H1 (cell line): Measurements from ENCODE around the gene JPH3. TPM values are rescaled to one million over a fixed set of nuclear protein-coding genes. Genes with fewer than 3 reads are reported as not detected.
A peak's percentile ranks its signal among the peaks of the same experiment; 100 is the strongest.

Source experiments
- CTCF ChIA-PET: fragments of 300-600 bp; sonication (Branson Sonifier 250); formaldehyde crosslinking; loops from one replicate; lab custom pipeline; 2021; ENCODE audit not compliant: partially characterized antibody; lab: Charles Lee
- POLR2A ChIA-PET: fragments of 300-600 bp; sonication (Branson Sonifier 250); formaldehyde crosslinking; loops from one replicate; lab custom pipeline; 2021; ENCODE audit warnings: inconsistent platforms; ENCODE audit not compliant: partially characterized antibody; lab: Charles Lee
- DNase-seq, 2 experiments: peaks; one replicate each; pipeline versions ENCODE4 v3.0.0 to v3.0.0-alpha.2; 2010 to 2022; ENCODE audit warnings: low spot score in 2 of 2, low read depth in 1 of 2, mixed read lengths in 1 of 2
- FAIRE-seq: peaks from 2 replicates; lab custom pipeline; 2011; peaks lifted over from hg19 to GRCh38; lab: Jason Lieb, UNC
- H2AFZ ChIP-seq: 2 replicates; pipeline ENCODE4 v1.8.1; 2012; ENCODE audit warnings: low read length, inconsistent platforms
- H2AK5ac ChIP-seq: 2 replicates; pipeline ENCODE4 v1.6.1; 2013; ENCODE audit warnings: low read depth, low read length
- H2BK120ac ChIP-seq: replicated peaks from 2 replicates; pipeline ENCODE3; 2013; ENCODE audit warnings: low read depth, low read length, inconsistent platforms
- H2BK12ac ChIP-seq: 2 replicates; pipeline ENCODE4 v1.6.1; 2013; ENCODE audit warnings: low read depth, low read length
- H2BK15ac ChIP-seq: 2 replicates; pipeline ENCODE4 v1.6.1; 2013; ENCODE audit warnings: low read length
- H2BK20ac ChIP-seq: 2 replicates; pipeline ENCODE4 v1.6.1; 2013; ENCODE audit warnings: low read length
- H2BK5ac ChIP-seq: 2 replicates; pipeline ENCODE4 v1.6.1; 2013; ENCODE audit warnings: low read depth, low read length
- H3K14ac ChIP-seq: 2 replicates; pipeline ENCODE4 v1.6.1; 2013; ENCODE audit warnings: inconsistent platforms; ENCODE audit not compliant: insufficient read length
- H3K18ac ChIP-seq: 2 replicates; pipeline ENCODE4 v1.6.1; 2013; ENCODE audit warnings: low read length; ENCODE audit errors: extremely low read depth
- H3K23ac ChIP-seq: 2 replicates; pipeline ENCODE4 v1.6.1; 2013; ENCODE audit warnings: inconsistent platforms; ENCODE audit not compliant: insufficient read length
- H3K23me2 ChIP-seq: 2 replicates; pipeline ENCODE4 v1.6.1; 2013; ENCODE audit warnings: low read depth, low read length
- H3K27ac ChIP-seq: 2 replicates; pipeline ENCODE4 v1.6.1; 2011; ENCODE audit warnings: low read depth, low read length, inconsistent platforms
- H3K27me3 ChIP-seq, 4 experiments: replicated peaks in 1 of 4; 1 replicate in 1 of 4; 2 replicates in 3 of 4; pipeline versions ENCODE4 v1.6.1 to v1.8.1; 2011 to 2013; ENCODE audit warnings: low read length in 3 of 4, mild to moderate bottlenecking in 3 of 4, inconsistent platforms in 2 of 4, mixed read lengths in 2 of 4, moderate library complexity in 1 of 4; ENCODE audit not compliant: control insufficient read depth in 3 of 4, insufficient read depth in 3 of 4; ENCODE audit errors: extremely low read depth in 1 of 4
- H3K36me3 ChIP-seq, 4 experiments: 2 replicates each; pipeline versions ENCODE4 v1.6.1 to v1.8.1; 2011 to 2013; ENCODE audit warnings: mild to moderate bottlenecking in 4 of 4, low read length in 3 of 4, moderate library complexity in 2 of 4, control low read depth in 1 of 4, inconsistent platforms in 1 of 4; ENCODE audit not compliant: insufficient read depth in 4 of 4, control insufficient read depth in 2 of 4
- H3K4ac ChIP-seq: replicated peaks from 2 replicates; pipeline ENCODE3; 2013; ENCODE audit warnings: low read length, low read depth, mixed read lengths, inconsistent platforms; ENCODE audit not compliant: insufficient read length
- H3K4me1 ChIP-seq, 4 experiments: replicated peaks in 1 of 4; 1 replicate in 1 of 4; 2 replicates in 3 of 4; pipeline versions ENCODE4 v1.6.1 to v1.8.1; 2011 to 2013; ENCODE audit warnings: low read length in 3 of 4, inconsistent platforms in 2 of 4, mixed read lengths in 1 of 4; ENCODE audit not compliant: insufficient read depth in 4 of 4, control insufficient read depth in 3 of 4
- H3K4me2 ChIP-seq, 2 experiments: 2 replicates each; pipeline versions ENCODE4 v1.6.1 to v1.8.1; 2011 to 2013; ENCODE audit warnings: low read depth in 2 of 2, low read length in 2 of 2, control low read depth in 1 of 2, inconsistent platforms in 1 of 2, mild to moderate bottlenecking in 1 of 2; ENCODE audit not compliant: insufficient read depth in 1 of 2
- H3K4me3 ChIP-seq, 4 experiments: fragments of 200-600, 300-600 bp in 1 of 4; sonication (generic), shearing (Covaris generic), sonication (Bioruptor Twin) in 1 of 4; 2 replicates each; pipeline versions ENCODE4 v1.5.1 to v1.8.1; 2011 to 2016; ENCODE audit warnings: low read length in 4 of 4, low read depth in 3 of 4, control low read depth in 2 of 4, inconsistent platforms in 2 of 4, mild to moderate bottlenecking in 2 of 4, mixed read lengths in 1 of 4, moderate library complexity in 1 of 4; ENCODE audit not compliant: insufficient read depth in 2 of 4; ENCODE audit errors: extremely low read depth in 1 of 4
- H3K56ac ChIP-seq: replicated peaks from 2 replicates; pipeline ENCODE3; 2013; ENCODE audit warnings: low read depth, mild to moderate bottlenecking, mixed read lengths, low read length, inconsistent platforms; ENCODE audit not compliant: insufficient read length
- H3K79me1 ChIP-seq: 2 replicates; pipeline ENCODE4 v1.6.1; 2013; ENCODE audit warnings: low read depth, low read length, control low read depth
- H3K79me2 ChIP-seq, 2 experiments: 2 replicates each; pipeline versions ENCODE4 v1.6.1 to v1.8.1; 2012 to 2013; ENCODE audit warnings: low read length in 2 of 2, mild to moderate bottlenecking in 2 of 2, inconsistent platforms in 1 of 2; ENCODE audit not compliant: insufficient read depth in 2 of 2, control insufficient read depth in 1 of 2
- H3K9ac ChIP-seq, 4 experiments: replicated peaks in 1 of 4; 1 replicate in 1 of 4; 2 replicates in 3 of 4; pipeline versions ENCODE4 v1.6.1 to v1.8.1; 2011 to 2013; ENCODE audit warnings: low read depth in 3 of 4, low read length in 3 of 4, control low read depth in 2 of 4, mild to moderate bottlenecking in 2 of 4, moderate library complexity in 2 of 4, inconsistent platforms in 1 of 4; ENCODE audit errors: extremely low read depth in 1 of 4
- H3K9me3 ChIP-seq, 2 experiments: 2 replicates each; pipeline versions ENCODE4 v1.6.1 to v1.8.1; 2012 to 2013; ENCODE audit warnings: mild to moderate bottlenecking in 2 of 2, moderate library complexity in 2 of 2, control low read depth in 1 of 2, inconsistent platforms in 1 of 2, low read depth in 1 of 2, low read length in 1 of 2, mixed read lengths in 1 of 2; ENCODE audit not compliant: insufficient read depth in 2 of 2
- H4K20me1 ChIP-seq, 2 experiments: replicated peaks in 1 of 2; 2 replicates each; pipeline versions ENCODE3 to v1.8.1; 2011 to 2013; ENCODE audit warnings: inconsistent platforms in 2 of 2, low read length in 2 of 2, mild to moderate bottlenecking in 1 of 2; ENCODE audit not compliant: insufficient read depth in 2 of 2, control insufficient read depth in 1 of 2
- H4K5ac ChIP-seq: 2 replicates; pipeline ENCODE4 v1.6.1; 2013; ENCODE audit warnings: low read length, low read depth, mixed read lengths, inconsistent platforms; ENCODE audit not compliant: insufficient read length
- H4K8ac ChIP-seq: 2 replicates; pipeline ENCODE4 v1.8.0; 2013; ENCODE audit warnings: mild to moderate bottlenecking, moderate library complexity, low read length, inconsistent platforms; ENCODE audit not compliant: insufficient read depth; ENCODE audit errors: extremely low read depth
- H4K91ac ChIP-seq: replicated peaks from 2 replicates; pipeline ENCODE3; 2013; ENCODE audit warnings: low read length, mixed read lengths, inconsistent platforms; ENCODE audit not compliant: insufficient read length
- BRCA1 ChIP-seq: IDR thresholded peaks from 2 replicates; pipeline ENCODE4 v1.6.1; 2012; ENCODE audit warnings: low read depth, low read length, improper control_type of control experiment
- JUND ChIP-seq: IDR thresholded peaks from 2 replicates; pipeline ENCODE4 v1.6.1; 2011; ENCODE audit warnings: mild to moderate bottlenecking, improper control_type of control experiment, low read length
- RAD21 ChIP-seq, 2 experiments: IDR thresholded peaks in 1 of 2; conservative IDR thresholded peaks in 1 of 2; 2 replicates each; pipeline ENCODE4 v1.6.1; 2011; ENCODE audit warnings: low read depth in 2 of 2, low read length in 2 of 2, improper control_type of control experiment in 1 of 2, inconsistent platforms in 1 of 2, mild to moderate bottlenecking in 1 of 2, moderate library complexity in 1 of 2
- RNF2 ChIP-seq: fragments of 200-900, 300-1000 bp; sonication (generic); IDR thresholded peaks from 2 replicates; pipeline ENCODE4 v1.7.1; 2016; ENCODE audit warnings: borderline replicate concordance, low read depth, mild to moderate bottlenecking, antibody characterized with exemption, low read length; ENCODE audit not compliant: poor library complexity, severe bottlenecking; ENCODE audit errors: missing control alignments
- SIX5 ChIP-seq: IDR thresholded peaks from 2 replicates; pipeline ENCODE4 v1.6.1; 2011; ENCODE audit warnings: mild to moderate bottlenecking, low read depth, low read length
- SRF ChIP-seq: IDR thresholded peaks from 2 replicates; pipeline ENCODE4 v1.6.1; 2011; ENCODE audit warnings: mild to moderate bottlenecking, low read depth, low read length, moderate library complexity
- TAF7 ChIP-seq: optimal IDR thresholded peaks from 2 replicates; pipeline ENCODE3; 2011; ENCODE audit warnings: low read depth, mild to moderate bottlenecking, inconsistent platforms, low read length, moderate library complexity, borderline replicate concordance
- YY1 ChIP-seq: IDR thresholded peaks from 2 replicates; pipeline ENCODE4 v1.6.1; 2011; ENCODE audit warnings: low read depth, mild to moderate bottlenecking, low read length
- WGBS, 2 experiments: shearing (Covaris generic) in 1 of 2; methylation state at CpG; one replicate each; pipeline versions ENCODE4 v1.1.6 to v1.1.7; 2013 to 2015; ENCODE audit warnings: low lambda C conversion rate in 2 of 2, mixed read lengths in 2 of 2, inconsistent platforms in 1 of 2, low coverage in 1 of 2, missing lambda C conversion rate in 1 of 2; ENCODE audit not compliant: insufficient replicate concordance in 2 of 2, insufficient coverage in 1 of 2, insufficient read length in 1 of 2; ENCODE audit errors: extremely low coverage in 1 of 2, missing lambda C conversion rate in 1 of 2; 5-methylcytosine and 5-hydroxymethylcytosine counted together
- polyA plus RNA-seq, 7 experiments: library from polyadenylated mRNA; depleted of rRNA in 3 of 7; stranded (reverse) in 5 of 7; unstranded in 2 of 7; fragments of >200 nt in 5 of 7; fragments of 200-250 nt in 2 of 7; gene quantifications; 1 replicate in 5 of 7; 2 replicates in 1 of 7; 4 replicates in 1 of 7; pipeline versions ENCODE4 v1.2.1 to v1.2.3, GENCODE V29; 2011 to 2013; ENCODE audit warnings: missing spikeins in 2 of 7, mixed read lengths in 2 of 7
- total RNA-seq: library from RNA; stranded (reverse); fragmentation: NEBNext Ultra II Directional; extraction: Animal tissue kit (Norgen Biotek cat#: 25700); gene quantifications from 2 replicates; pipeline ENCODE4 v1.2.1, GENCODE V29; 2021
- TF ChIP-seq, protein P1 (sequence below): IDR thresholded peaks from 2 replicates; pipeline ENCODE4 v1.6.1; 2012; ENCODE audit warnings: inconsistent platforms

Gene JPH3
- total and polyA plus RNA-seq, 2 of the 8 experiments (the other 6 are each of a cell fraction or from before 2014, with no cell fraction given): 10.3 to 28.3 TPM

DNA sequence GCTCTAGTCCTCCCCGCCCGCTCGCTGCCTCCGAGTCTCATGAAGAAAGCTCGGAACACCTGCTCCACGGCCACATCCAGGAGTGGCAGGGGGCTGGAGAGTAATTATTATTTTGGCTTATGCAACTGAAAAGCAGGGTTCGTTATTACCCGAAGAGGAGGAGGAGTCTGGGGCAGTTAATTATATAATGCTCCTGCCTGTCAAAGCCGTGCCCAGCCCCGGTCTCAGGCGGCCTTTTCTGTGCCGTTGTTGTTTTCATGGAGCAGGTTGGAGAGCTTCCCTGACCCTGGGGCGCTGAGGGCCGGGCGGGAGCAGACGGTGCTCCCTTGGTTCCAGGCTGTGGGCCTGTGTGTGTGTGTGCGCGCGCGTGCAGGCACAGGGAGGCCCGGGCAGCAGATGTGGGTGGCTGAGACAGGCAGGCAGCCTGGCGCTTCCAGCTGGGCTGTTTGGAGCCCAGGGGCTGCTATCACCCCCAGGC lies 2.4 kb downstream of the JPH3 start:
- no peak overlapping the region for H4K5ac ChIP-seq
- no peak overlapping the region for H3K9ac ChIP-seq
- H3K23me2 ChIP-seq: peaks cover 17% of the 10 kb centered on the region
- no peak overlapping the region for H2AFZ ChIP-seq
- H2BK120ac ChIP-seq: no peak overlapping the region
- ChIA-PET POLR2A (interaction anchor here (0.7 to 2.6 kb wide), 4 partner anchors 10 to 19 kb away, joined by 3 to 10 read pairs (median 4); no protein-coding TSS in a partner anchor), CTCF (interaction anchor here (1.0 to 5.7 kb wide), 7 partner anchors 10 to 74 kb away, joined by 3 to 39 read pairs (median 5); no protein-coding TSS in a partner anchor)
- H3K4me3 ChIP-seq: peak overlapping the region; percentile 10 to 98 (median 76); a peak in 5 of 8 replicates
- no peaks in the 10 kb centered on the region; a peak in 1 of 8 replicates for H3K36me3 ChIP-seq
- H3K4me1 ChIP-seq: peaks cover 0 to 9% (median 6%) of the 10 kb centered on the region in 4 experiments; a peak in 5 of 7 replicates
- H3K79me2 ChIP-seq: peaks cover 0 to 18% of the 10 kb centered on the region in 2 experiments; a peak in 2 of 4 replicates
- H3K4me2 ChIP-seq: peak overlapping the region; percentile 69 to 99
- no peak overlapping the region for H2BK5ac ChIP-seq
- peak overlapping the region; percentile 48; the same call in 1 of the 2 replicates for H4K8ac ChIP-seq
- no peak overlapping the region for H3K14ac ChIP-seq
- H3K9me3 ChIP-seq: no peaks in the 10 kb centered on the region
- H3K56ac ChIP-seq: no peak overlapping the region
- no peak overlapping the region for H2BK20ac ChIP-seq
- H2BK15ac ChIP-seq: no peak overlapping the region
- no peak overlapping the region for H3K4ac ChIP-seq
- peaks cover 5% of the 10 kb centered on the region for H3K79me1 ChIP-seq
- FAIRE-seq (no peak), DNase-seq (no peak)
- peaks cover 29 to 38% of the 10 kb centered on the region in 2 experiments for H4K20me1 ChIP-seq
- WGBS, 2 experiments: 90% methylated on average over 16 of the region's 22 CpGs; no CpG with 5 or more reads in 1 of the 2 experiments
- no peak overlapping the region for H4K91ac ChIP-seq
- H3K27me3 ChIP-seq: peaks cover 0 to 9% (median 3%) of the 10 kb centered on the region in 4 experiments; a peak in 4 of 7 replicates
- no peak overlapping the region for H2AK5ac ChIP-seq
- H3K27ac ChIP-seq: no peak overlapping the region
- no peak overlapping the region for H2BK12ac ChIP-seq
- H3K23ac ChIP-seq: no peak overlapping the region
- no peak overlapping the region; the same call in 1 of the 2 replicates for H3K18ac ChIP-seq
- no peak for TF ChIP-seq SIX5
- no peak for TF ChIP-seq SRF
- TF ChIP-seq RNF2: no peak
- TF ChIP-seq, protein P1, sequence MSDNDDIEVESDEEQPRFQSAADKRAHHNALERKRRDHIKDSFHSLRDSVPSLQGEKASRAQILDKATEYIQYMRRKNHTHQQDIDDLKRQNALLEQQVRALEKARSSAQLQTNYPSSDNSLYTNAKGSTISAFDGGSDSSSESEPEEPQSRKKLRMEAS: no peak
- no peak for TF ChIP-seq RAD21 (IDR thresholded peaks at IDR 0.05 in 1 of 2, conservative IDR thresholded peaks at IDR 0.05 in 1 of 2; ENCODE audit: low read depth in 2 of 2, low read length in 2 of 2)
- TF ChIP-seq YY1: no peak
- TF ChIP-seq TAF7: no peak
- TF ChIP-seq JUND: no peak
- TF ChIP-seq BRCA1: no peak
